GM19395 (cell line): Measurements from ENCODE around the gene GRB10.
A peak's percentile ranks its signal among the peaks of the same experiment; 100 is the strongest.

Experiments used
- ATAC-seq: cut with Tn5 transposase; IDR thresholded peaks from one replicate; pipeline ENCODE4 v1.9.1; 2021; ENCODE audit warnings: mild to moderate bottlenecking, moderate library complexity; ENCODE audit not compliant: unreplicated experiment

GRB10 gene

GRCh38 chr7:50658696-50659095, 124.0 kb downstream of the GRB10 start:
- ATAC-seq, result no peak

- ATAC-seq, result no peak
Observed at GRCh38 chr7:50657912-50658311, 124.8 kb downstream of the GRB10 start.

- ATAC-seq, result no peak
Observed at GRCh38 chr7:50657341-50657873, 125.3 kb downstream of the GRB10 start.

- ATAC-seq, result no peak
Observed at GRCh38 chr7:50656141-50656895, 126.4 kb downstream of the GRB10 start.

GRCh38 chr7:50655490-50655889, 127.2 kb downstream of the GRB10 start:
- no peak for ATAC-seq

- ATAC-seq, result no peak
Observed at GRCh38 chr7:50655020-50655419, 127.7 kb downstream of the GRB10 start.

GRCh38 chr7:50653981-50654425, 128.7 kb downstream of the GRB10 start:
- no peak for ATAC-seq

- no peak for ATAC-seq
Observed at GRCh38 chr7:50653126-50653864, 129.4 kb downstream of the GRB10 start.

GRCh38 chr7:50652400-50653125, 130.1 kb downstream of the GRB10 start:
- ATAC-seq, result no peak

- peak; percentile 63 for ATAC-seq
Observed at GRCh38 chr7:50651271-50651989, 131.3 kb downstream of the GRB10 start.

- ATAC-seq, result no peak
Observed at GRCh38 chr7:50650057-50650664, 132.5 kb downstream of the GRB10 start.

GRCh38 chr7:50649259-50649885, 133.3 kb downstream of the GRB10 start:
- ATAC-seq, result no peak

- ATAC-seq, result no peak
Observed at GRCh38 chr7:50648570-50649169, 134.0 kb downstream of the GRB10 start.

GRCh38 chr7:50648076-50648475, 134.6 kb downstream of the GRB10 start:
- ATAC-seq, result no peak

GRCh38 chr7:50647286-50647980, 135.3 kb downstream of the GRB10 start:
- ATAC-seq, result no peak

- ATAC-seq, result no peak
Observed at GRCh38 chr7:50646069-50646468, 136.6 kb downstream of the GRB10 start.

- no peak for ATAC-seq
Observed at GRCh38 chr7:50645186-50645585, 137.5 kb downstream of the GRB10 start.

- ATAC-seq, result no peak
Observed at GRCh38 chr7:50644586-50644985, 138.1 kb downstream of the GRB10 start.

GRCh38 chr7:50644114-50644513, 138.6 kb downstream of the GRB10 start:
- no peak for ATAC-seq
